Measurements from ENCODE around the gene IP6K2. TPM values are rescaled to one million over a fixed set of nuclear protein-coding genes. Genes with fewer than 3 reads are reported as not detected.

Gene IP6K2
- total and polyA plus RNA-seq, 2 of the 13 experiments (the other 11 are each of a cell fraction or from before 2014, with no cell fraction given) = 85.5 to 112 TPM

DNA sequence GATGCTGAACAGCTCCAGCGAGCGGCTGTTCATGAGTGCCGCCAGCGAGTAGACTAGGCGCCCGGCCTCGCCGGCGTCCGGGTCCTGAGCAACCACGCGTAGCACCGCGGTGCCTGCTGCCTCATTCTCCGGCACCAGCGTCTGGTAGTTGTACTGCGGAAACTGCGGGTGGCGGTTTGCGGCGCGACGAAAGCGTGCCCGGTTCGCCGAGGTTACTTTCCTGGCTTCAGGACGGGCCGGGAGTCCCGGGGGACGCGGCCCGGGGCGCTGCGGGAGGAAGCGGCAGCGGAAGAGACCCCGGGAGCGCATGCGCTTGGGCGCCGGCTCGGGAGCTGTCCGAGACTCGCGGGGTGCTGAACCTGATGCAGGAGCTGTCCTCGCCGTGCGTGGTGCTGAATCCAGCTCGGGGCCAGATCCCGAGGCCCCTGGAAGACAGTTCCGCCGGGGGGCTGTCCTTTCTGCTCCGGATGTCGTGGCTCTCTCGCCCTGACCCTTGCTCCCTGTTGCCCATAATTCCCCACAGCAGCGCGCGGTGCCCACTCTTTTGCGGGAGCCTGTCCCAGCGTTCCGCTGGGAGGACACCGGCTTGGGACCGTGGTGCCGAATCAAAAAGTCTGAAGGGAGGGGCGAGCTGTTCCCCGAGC lies 55.4 kb downstream of the IP6K2 start (continued):
- TF ChIP-seq, protein P1, sequence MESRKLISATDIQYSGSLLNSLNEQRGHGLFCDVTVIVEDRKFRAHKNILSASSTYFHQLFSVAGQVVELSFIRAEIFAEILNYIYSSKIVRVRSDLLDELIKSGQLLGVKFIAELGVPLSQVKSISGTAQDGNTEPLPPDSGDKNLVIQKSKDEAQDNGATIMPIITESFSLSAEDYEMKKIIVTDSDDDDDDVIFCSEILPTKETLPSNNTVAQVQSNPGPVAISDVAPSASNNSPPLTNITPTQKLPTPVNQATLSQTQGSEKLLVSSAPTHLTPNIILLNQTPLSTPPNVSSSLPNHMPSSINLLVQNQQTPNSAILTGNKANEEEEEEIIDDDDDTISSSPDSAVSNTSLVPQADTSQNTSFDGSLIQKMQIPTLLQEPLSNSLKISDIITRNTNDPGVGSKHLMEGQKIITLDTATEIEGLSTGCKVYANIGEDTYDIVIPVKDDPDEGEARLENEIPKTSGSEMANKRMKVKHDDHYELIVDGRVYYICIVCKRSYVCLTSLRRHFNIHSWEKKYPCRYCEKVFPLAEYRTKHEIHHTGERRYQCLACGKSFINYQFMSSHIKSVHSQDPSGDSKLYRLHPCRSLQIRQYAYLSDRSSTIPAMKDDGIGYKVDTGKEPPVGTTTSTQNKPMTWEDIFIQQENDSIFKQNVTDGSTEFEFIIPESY (CRISPR knock-in tag; IDR thresholded peaks at IDR 0.05) = peak; percentile 95
- TF ChIP-seq, protein P2, sequence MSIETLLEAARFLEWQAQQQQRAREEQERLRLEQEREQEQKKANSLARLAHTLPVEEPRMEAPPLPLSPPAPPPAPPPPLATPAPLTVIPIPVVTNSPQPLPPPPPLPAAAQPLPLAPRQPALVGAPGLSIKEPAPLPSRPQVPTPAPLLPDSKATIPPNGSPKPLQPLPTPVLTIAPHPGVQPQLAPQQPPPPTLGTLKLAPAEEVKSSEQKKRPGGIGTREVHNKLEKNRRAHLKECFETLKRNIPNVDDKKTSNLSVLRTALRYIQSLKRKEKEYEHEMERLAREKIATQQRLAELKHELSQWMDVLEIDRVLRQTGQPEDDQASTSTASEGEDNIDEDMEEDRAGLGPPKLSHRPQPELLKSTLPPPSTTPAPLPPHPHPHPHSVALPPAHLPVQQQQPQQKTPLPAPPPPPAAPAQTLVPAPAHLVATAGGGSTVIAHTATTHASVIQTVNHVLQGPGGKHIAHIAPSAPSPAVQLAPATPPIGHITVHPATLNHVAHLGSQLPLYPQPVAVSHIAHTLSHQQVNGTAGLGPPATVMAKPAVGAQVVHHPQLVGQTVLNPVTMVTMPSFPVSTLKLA (IDR thresholded peaks at IDR 0.05) = peak; percentile 69
- TF ChIP-seq NFKBIZ (CRISPR knock-in tag; IDR thresholded peaks at IDR 0.05) (peak; percentile 100), EP300 (IDR thresholded peaks at IDR 0.05; ENCODE audit: low read depth in 2 of 2, low read length in 2 of 2) (no peak), EP300 (CRISPR knock-in tag; IDR thresholded peaks at IDR 0.05; ENCODE audit: borderline replicate concordance) (peak; percentile 94), TAF1 (CRISPR knock-in tag; IDR thresholded peaks at IDR 0.05) (peak; percentile 92), HDAC2 (CRISPR knock-in tag; IDR thresholded peaks at IDR 0.05) (peak; percentile 99), PHF21A (CRISPR knock-in tag; IDR thresholded peaks at IDR 0.05) (peak; percentile 90), ZNF567 (CRISPR knock-in tag; IDR thresholded peaks at IDR 0.05; ENCODE audit: borderline replicate concordance) (peak; percentile 96; the same call in 1 of the 2 replicates), FOSL1 (CRISPR knock-in tag; IDR thresholded peaks at IDR 0.05; ENCODE audit: borderline replicate concordance) (peak; percentile 97), ZNF18 (CRISPR knock-in tag; IDR thresholded peaks at IDR 0.05; ENCODE audit: insufficient replicate concordance) (peak; percentile 99), SMAD9 (CRISPR knock-in tag; IDR thresholded peaks at IDR 0.05) (peak; percentile 100), MIER3 (CRISPR knock-in tag; IDR thresholded peaks at IDR 0.05; ENCODE audit: borderline replicate concordance) (peak; percentile 100), MXI1 (IDR thresholded peaks at IDR 0.05; ENCODE audit: borderline replicate concordance, low read depth, low read length) (peak; percentile 99), BCLAF1 (IDR thresholded peaks at IDR 0.05) (no peak), E2F1 (CRISPR knock-in tag; IDR thresholded peaks at IDR 0.05) (peak; percentile 99), REXO4 (CRISPR knock-in tag; IDR thresholded peaks at IDR 0.05; ENCODE audit: borderline replicate concordance) (peak; percentile 99)
- TF ChIP-seq, protein P3, sequence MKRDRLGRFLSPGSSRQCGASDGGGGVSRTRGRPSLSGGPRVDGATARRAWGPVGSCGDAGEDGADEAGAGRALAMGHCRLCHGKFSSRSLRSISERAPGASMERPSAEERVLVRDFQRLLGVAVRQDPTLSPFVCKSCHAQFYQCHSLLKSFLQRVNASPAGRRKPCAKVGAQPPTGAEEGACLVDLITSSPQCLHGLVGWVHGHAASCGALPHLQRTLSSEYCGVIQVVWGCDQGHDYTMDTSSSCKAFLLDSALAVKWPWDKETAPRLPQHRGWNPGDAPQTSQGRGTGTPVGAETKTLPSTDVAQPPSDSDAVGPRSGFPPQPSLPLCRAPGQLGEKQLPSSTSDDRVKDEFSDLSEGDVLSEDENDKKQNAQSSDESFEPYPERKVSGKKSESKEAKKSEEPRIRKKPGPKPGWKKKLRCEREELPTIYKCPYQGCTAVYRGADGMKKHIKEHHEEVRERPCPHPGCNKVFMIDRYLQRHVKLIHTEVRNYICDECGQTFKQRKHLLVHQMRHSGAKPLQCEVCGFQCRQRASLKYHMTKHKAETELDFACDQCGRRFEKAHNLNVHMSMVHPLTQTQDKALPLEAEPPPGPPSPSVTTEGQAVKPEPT (CRISPR knock-in tag; IDR thresholded peaks at IDR 0.05; ENCODE audit: low read depth) = peak; percentile 99

All from HepG2 (cell line).